ENCODE data around the gene FBXO42.
"Not testable (repeated sequence)": the region's sequence is repeated elsewhere in the genome, so short reads cannot be mapped to it uniquely, and the experiment has no call there.

FBXO42 gene

GRCh38 chr1:16258591-16259135 lies 93.6 kb downstream of the FBXO42 start:
- no peak for FAIRE-seq

DNA sequence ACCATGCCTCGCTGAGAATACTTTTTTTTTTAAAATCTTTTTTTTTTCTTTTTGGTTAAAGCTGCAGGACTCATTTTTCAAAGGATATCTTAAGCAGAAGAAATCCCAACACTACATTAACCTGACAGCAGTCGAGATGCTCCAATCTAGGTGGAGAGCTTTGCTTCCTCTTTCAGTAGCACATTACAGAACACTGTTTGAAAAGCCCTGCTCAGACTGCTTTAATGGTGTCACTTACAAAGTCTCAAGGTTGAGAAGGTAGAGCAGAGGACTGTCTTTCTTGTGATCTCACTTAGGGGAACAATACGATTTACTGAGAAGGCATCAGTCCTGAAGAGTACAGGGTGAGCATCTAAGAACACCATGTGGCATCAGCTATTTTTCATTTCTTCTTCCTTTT lies 94.3 kb downstream of the FBXO42 start:
- FAIRE-seq = no peak

GRCh38 chr1:16257556-16257955 lies 94.7 kb downstream of the FBXO42 start:
- not testable (repeated sequence) for FAIRE-seq

DNA sequence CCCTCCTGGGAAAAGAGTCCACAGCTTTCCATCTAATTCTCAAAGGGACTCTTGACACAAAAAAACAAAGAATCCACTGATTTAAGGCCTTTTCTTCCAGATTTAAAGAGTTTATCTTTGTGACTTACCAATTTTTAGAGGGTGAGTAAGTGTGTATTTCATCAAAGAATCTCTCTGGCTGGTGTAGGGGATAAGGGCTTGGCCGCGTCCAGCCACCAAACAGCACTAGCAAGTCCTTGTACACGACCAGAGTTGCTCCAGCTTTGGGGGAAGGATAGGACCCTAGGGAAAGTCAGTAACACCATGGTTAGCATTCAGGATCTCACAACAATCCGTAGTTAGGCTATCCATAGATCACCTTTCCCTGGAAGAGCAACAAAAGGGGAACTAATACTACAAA lies 95.8 kb downstream of the FBXO42 start:
- no peak for FAIRE-seq

GRCh38 chr1:16254263-16254928 lies 97.9 kb downstream of the FBXO42 start:
- no peak for FAIRE-seq

GRCh38 chr1:16253332-16253922 lies 98.9 kb downstream of the FBXO42 start:
- FAIRE-seq = no peak

GRCh38 chr1:16252912-16253311 lies 99.4 kb downstream of the FBXO42 start:
- no peak for FAIRE-seq

DNA sequence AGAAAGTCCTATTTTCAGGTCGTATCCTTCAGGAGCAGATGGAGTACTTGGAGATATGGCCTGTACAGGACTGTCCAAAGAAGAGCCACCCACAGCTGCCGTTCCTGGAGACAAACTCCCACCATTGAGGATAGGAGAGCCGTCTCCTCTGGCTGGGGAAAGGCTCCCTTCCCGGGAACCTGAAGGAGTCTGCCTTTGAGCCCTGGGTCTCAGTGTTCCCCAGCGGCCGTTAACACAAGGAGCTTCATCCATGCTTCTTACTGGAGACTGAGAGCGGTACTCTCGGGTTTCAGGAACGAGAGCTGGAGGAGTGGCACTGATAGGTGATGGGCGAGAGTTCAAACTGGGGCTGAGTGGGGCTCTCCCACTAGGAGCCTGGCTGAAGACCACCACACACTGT lies 100.9 kb downstream of the FBXO42 start:
- no peak for FAIRE-seq

DNA sequence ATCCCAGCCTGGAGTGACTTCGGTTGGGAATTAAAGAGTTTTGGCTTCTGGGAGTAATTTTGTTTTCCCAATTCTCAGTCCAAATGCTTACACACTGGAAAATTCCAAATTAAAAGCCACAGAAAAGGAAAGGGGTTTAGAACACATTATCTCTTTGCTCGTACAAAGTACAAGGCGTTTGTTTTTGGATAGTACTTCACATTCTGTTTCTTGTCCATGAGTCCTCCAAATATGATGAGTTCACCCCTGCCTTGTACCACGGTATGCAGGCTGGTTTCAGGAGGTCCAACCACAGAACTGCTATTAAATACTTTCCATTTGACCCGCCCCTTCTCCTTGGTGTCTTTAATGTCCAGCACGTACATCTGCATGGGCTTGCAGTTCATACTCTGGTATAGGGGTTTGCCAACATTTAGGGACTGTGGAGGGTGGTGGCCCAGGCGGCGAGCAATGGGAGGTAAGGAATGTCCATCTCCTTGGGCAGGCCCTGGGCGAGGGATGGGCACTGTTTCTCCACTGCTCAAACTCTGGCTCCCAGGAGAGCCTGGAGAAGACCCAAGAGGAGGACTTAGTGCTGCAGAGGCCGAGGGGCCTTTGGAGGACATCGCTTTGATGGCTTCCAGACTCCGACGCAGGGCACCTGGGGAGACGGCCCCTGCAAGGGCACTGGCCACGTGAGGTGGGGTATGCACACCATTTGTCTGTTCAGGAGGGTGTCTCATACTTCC lies 101.6 kb downstream of the FBXO42 start:
- FAIRE-seq = no peak

DNA sequence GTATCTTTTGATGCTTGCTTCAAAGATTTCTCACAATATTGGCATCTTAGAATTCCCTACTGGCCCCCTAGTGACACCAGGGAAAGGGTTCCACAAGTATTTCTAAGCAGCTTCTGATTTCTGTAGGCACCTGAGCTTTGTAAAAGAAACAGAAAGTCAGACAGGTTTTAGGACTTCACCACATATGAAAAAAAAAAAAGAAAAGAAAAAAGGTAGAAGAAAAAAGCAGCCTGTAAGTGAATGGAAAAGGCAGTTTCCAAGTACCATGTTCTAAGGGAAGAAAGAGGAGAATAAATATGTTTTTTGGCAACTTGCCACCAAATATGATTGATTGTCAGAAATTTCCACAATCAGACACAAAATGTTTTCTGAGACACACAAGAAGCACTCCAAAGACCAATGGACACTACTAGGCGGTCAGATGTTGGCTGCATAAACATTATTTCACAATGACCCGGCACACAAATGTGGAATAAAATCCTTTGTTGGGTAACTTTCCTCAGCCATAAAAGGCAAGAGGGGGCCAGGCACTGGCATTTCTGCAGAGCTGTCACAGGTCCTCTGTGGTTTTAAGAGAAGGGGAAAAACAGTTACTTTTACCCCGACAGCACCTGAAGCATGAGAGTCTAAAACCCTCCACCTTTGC lies 102.6 kb downstream of the FBXO42 start:
- no peak for FAIRE-seq

GRCh38 chr1:16248603-16249516 lies 103.4 kb downstream of the FBXO42 start:
- FAIRE-seq = no peak

DNA sequence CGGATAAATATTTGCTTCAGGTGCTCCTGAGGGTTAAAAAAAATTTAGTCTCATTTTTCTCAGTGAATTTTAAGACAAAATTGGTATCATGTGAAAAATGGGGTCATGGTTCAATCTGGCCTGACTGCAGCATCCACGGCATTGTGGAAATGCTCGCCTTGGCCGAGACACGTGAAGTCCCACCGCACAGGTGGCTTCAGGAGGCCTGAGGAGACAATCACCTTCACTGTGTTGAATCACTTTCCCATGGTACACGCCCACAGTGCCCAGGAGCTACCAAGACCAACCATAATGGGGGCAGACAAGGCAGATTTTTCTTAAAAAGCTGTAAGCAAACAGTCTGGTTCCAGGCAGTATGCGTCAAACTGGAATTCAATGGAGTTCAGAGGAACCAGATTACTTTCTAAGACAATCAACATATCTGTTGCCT lies 104.3 kb downstream of the FBXO42 start:
- no peak for FAIRE-seq

GRCh38 chr1:16247441-16247840 lies 104.8 kb downstream of the FBXO42 start:
- FAIRE-seq = no peak

- no peak for FAIRE-seq
These were observed 105.3 kb downstream of the FBXO42 start for GRCh38 chr1:16246961-16247360.

GRCh38 chr1:16246239-16246638 lies 106.0 kb downstream of the FBXO42 start:
- FAIRE-seq = not testable (repeated sequence)

DNA sequence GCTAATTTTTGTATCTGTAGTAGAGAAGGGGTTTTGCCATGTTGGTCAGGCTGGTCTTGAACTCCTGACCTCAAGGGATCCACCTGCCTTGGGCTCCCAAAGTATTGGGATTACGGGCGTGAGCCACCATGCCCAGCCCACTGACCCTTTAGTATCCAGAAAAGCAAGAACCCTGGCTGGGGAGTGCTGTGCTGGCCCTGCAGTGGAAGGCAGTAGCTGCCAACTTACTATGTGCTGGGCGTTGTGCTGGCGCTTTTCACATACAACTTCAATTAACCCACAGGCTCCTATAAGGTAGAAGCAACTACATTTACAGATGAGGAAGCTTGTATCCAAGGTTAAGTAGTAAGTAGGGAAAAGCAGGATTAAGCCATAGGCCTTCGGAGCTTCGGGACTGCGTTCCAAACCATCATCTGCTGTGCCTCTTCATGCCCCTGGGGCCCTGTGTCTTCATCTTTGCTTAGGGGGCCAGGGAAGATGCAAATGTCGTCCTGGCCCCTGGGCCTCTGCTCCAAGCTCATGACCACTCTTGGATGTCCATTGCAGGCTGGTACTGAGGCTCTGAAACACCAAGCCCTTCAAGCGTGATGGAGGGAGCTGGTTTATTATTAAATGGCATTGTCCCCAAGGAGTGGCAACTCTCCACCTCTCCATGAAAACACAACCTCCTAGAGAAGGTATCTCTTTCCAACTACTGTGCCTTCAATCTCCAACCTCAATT lies 106.6 kb downstream of the FBXO42 start:
- no peak for FAIRE-seq

GRCh38 chr1:16244650-16245285 lies 107.5 kb downstream of the FBXO42 start:
- no peak for FAIRE-seq

DNA sequence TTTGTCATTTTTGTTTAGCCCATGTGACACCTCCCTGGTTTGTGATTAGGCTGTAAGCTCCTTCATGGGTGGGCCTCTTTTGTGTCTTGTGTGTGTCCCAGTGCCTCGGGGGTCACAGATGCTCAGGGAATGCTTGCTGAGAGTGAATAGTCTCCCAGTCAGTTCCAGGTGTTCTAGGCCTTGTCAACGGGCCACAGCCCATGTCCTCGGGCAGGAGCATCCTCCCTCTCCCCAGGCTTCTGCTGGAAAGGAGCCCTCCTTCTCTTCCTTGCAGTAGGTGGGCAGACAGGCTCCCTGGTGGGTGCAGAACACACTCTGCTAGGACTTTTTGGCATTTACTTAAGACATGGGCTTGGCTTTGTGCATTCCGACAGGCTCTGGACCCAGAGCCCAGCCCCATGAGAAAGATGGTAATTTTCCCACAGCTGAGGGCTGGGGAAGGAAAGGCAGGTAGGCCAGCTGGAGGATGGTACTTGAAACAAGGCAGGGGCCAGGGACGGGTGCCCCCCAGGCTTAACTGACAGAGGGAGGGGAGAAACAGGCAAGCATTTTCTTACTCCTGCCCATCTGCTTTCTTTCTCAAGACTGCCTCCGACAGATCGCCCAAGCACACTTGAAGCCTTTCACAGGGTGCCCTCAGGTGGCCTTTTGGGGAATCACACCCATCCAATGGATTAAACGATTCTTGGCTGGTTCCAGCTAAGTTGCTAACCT lies 108.2 kb downstream of the FBXO42 start:
- FAIRE-seq = no peak

GRCh38 chr1:16243215-16243610 lies 109.1 kb downstream of the FBXO42 start:
- no peak for FAIRE-seq

- FAIRE-seq = no peak
These were observed 109.6 kb downstream of the FBXO42 start for GRCh38 chr1:16242556-16243214.

Data from endometrium (tissue), 2 donors.